HepG2 (cell line): Measurements from ENCODE around the gene MLLT10. TPM values are rescaled to one million over a fixed set of nuclear protein-coding genes. Genes with fewer than 3 reads are reported as not detected.

Experiments used
- BRD4 ChIP-seq: sonication (generic); formaldehyde crosslinking; IDR thresholded peaks from 2 replicates; pipeline ENCODE4 v1.4.0; 2020; ENCODE audit warnings: missing genetic modification reagents
- ESRRA ChIP-seq: sonication (generic); formaldehyde crosslinking; IDR thresholded peaks from 2 replicates; pipeline ENCODE4 v1.5.1; 2020; ENCODE audit warnings: mild to moderate bottlenecking, low read depth, missing genetic modification reagents
- IRF2 ChIP-seq: IDR thresholded peaks from 2 replicates; pipeline ENCODE4 v1.6.1; 2018; ENCODE audit warnings: missing genetic modification reagents, missing compliant biosample characterization
- NAIF1 ChIP-seq: sonication (generic); formaldehyde crosslinking; IDR thresholded peaks from 2 replicates; pipeline ENCODE4 v1.5.0; 2020; ENCODE audit warnings: mild to moderate bottlenecking, missing genetic modification reagents, borderline replicate concordance
- NFATC3 ChIP-seq: sonication (generic); formaldehyde crosslinking; IDR thresholded peaks from 2 replicates; pipeline ENCODE4 v1.5.1; 2020; ENCODE audit warnings: mild to moderate bottlenecking, missing genetic modification reagents
- NFYB ChIP-seq: sonication (generic); formaldehyde crosslinking; IDR thresholded peaks from 2 replicates; pipeline ENCODE4 v1.4.0; 2020; ENCODE audit warnings: missing genetic modification reagents
- NR2F6 ChIP-seq, 2 experiments: IDR thresholded peaks; 2 replicates each; pipeline ENCODE4 v1.6.1; 2016; ENCODE audit warnings: antibody characterized with exemption in 1 of 2, mild to moderate bottlenecking in 1 of 2
- PAF1 ChIP-seq: IDR thresholded peaks from 2 replicates; pipeline ENCODE4 v1.6.1; 2016; ENCODE audit warnings: missing genetic modification reagents, missing compliant biosample characterization
- SATB2 ChIP-seq: sonication (generic); formaldehyde crosslinking; IDR thresholded peaks from 2 replicates; pipeline ENCODE4 v1.5.0; 2020; ENCODE audit warnings: missing genetic modification reagents
- SNAPC2 ChIP-seq: sonication (generic); formaldehyde crosslinking; IDR thresholded peaks from 2 replicates; pipeline ENCODE4 v1.8.1; 2022; ENCODE audit warnings: mild to moderate bottlenecking, missing genetic modification reagents
- ZNF329 ChIP-seq: sonication (generic); formaldehyde crosslinking; IDR thresholded peaks from 2 replicates; pipeline ENCODE4 v1.9.0; 2021; ENCODE audit warnings: low read depth, mild to moderate bottlenecking, missing genetic modification reagents
- ZNF772 ChIP-seq: sonication (generic); formaldehyde crosslinking; IDR thresholded peaks from 2 replicates; pipeline ENCODE4 v1.5.0; 2020; ENCODE audit warnings: mild to moderate bottlenecking, missing genetic modification reagents
- ZSCAN20 ChIP-seq: sonication (generic); formaldehyde crosslinking; IDR thresholded peaks from 2 replicates; pipeline ENCODE4 v1.4.0; 2020; ENCODE audit warnings: missing genetic modification reagents, mild to moderate bottlenecking, borderline replicate concordance
- polyA plus RNA-seq, 8 experiments: library from polyadenylated mRNA; depleted of rRNA in 3 of 8; stranded (reverse) in 7 of 8; unstranded in 1 of 8; fragments of >200 nt; fragmentation: Illumina TruSeq in 4 of 8; extraction: Trizol in 4 of 8; gene quantifications; 2 replicates each; pipeline versions ENCODE4 v1.2.1 to v1.2.3, GENCODE V29; 2011 to 2016; ENCODE audit warnings: low read depth in 4 of 8, missing spikeins in 1 of 8, mixed read lengths in 1 of 8; ENCODE audit not compliant: insufficient read depth in 1 of 8
- total RNA-seq, 5 experiments: library from RNA; depleted of rRNA; stranded (reverse); fragments of >200 nt; fragmentation: Illumina TruSeq; extraction: Trizol; gene quantifications; 2 replicates each; pipeline ENCODE4 v1.2.3, GENCODE V29; 2016; ENCODE audit warnings: low read depth in 1 of 5
- TF ChIP-seq, protein P1 (sequence below), 2 experiments: sonication (generic) in 1 of 2; formaldehyde crosslinking in 1 of 2; IDR thresholded peaks; 2 replicates each; pipeline versions ENCODE4 v1.5.1 to v1.6.1; 2011 to 2020; ENCODE audit warnings: borderline replicate concordance in 1 of 2, low read depth in 1 of 2, low read length in 1 of 2, mild to moderate bottlenecking in 1 of 2, missing genetic modification reagents in 1 of 2, moderate library complexity in 1 of 2
- TF ChIP-seq, protein P2 (sequence below): sonication (generic); formaldehyde crosslinking; IDR thresholded peaks from 2 replicates; pipeline ENCODE4 v1.5.0; 2020; ENCODE audit warnings: mild to moderate bottlenecking, missing genetic modification reagents, borderline replicate concordance
- TF ChIP-seq, protein P3 (sequence below): sonication (generic); formaldehyde crosslinking; IDR thresholded peaks from 2 replicates; pipeline ENCODE4 v1.5.0; 2020; ENCODE audit warnings: mild to moderate bottlenecking, missing genetic modification reagents
- TF ChIP-seq, protein P4 (sequence below): sonication (generic); formaldehyde crosslinking; IDR thresholded peaks from 2 replicates; pipeline ENCODE4 v1.5.0; 2020; ENCODE audit warnings: missing genetic modification reagents
- TF ChIP-seq, protein P5 (sequence below): sonication (generic); formaldehyde crosslinking; IDR thresholded peaks from 2 replicates; pipeline ENCODE4 v1.4.0; 2020; ENCODE audit warnings: missing genetic modification reagents

MLLT10 gene
- total and polyA plus RNA-seq, 2 of the 13 experiments (the other 11 are each of a cell fraction or from before 2014, with no cell fraction given), result 51.3 to 84.1 TPM

DNA sequence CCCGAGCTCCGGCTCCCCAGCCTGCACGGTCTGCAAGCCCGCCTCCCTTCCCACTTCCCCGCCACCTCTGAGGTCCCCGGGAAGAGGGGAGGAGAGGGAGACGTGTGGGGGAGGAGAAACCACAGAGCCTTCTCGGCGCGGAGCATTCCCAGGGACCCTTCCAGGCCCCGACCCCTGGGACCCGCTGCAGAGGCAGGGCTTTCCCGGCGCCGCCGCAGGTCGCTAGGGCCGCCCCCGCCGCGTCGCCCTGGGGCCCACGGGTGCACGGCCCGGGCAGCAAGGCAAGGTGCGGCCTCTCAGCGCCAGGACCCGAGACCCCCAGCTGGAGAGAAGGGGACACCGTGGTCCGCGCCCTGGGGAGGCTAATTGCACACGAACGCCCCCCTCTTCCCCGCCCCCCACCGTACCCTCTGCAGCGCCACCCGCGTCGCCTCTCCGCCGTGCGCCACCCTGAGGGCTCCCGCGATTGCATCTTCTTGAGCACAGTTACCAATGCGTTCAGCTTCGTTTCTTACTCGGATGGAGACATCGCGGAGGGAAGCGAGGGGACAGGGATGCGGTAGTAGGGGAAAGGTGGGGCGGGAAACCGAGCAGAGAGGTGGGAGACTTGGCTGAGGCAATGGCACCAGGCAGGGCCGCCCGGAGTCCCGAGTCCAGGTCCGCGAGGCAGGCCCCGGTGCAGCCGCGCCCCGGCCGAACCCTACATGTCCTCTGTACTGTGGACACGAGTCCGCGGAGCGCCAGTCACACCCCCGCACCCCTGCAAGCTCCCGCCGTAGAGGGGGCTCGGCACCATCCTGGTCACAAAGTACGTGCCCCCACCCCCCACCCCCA, 37.5 kb upstream of the MLLT10 start (continued):
- TF ChIP-seq SATB2 (CRISPR knock-in tag) (no peak; the same call in none of the 2 replicates), PAF1 (CRISPR knock-in tag) (peak; percentile 11), BRD4 (CRISPR knock-in tag) (peak; percentile 23; the same call in 1 of the 2 replicates), NFATC3 (CRISPR knock-in tag) (0 out of 2 replicates have a peak, but pooled peaks have one; percentile 81), SNAPC2 (CRISPR knock-in tag) (no peak), NR2F6 (IDR thresholded peaks at IDR 0.05) (no peak), NR2F6 (CRISPR knock-in tag; IDR thresholded peaks at IDR 0.05) (no peak), NAIF1 (CRISPR knock-in tag) (peak; percentile 56; the same call in 1 of the 2 replicates), ZSCAN20 (CRISPR knock-in tag) (no peak), ESRRA (peak; percentile 53; the same call in 1 of the 2 replicates), IRF2 (no peak), NFYB (CRISPR knock-in tag) (no peak), ZNF772 (CRISPR knock-in tag) (no peak; the same call in 1 of the 2 replicates), ZNF329 (CRISPR knock-in tag) (peak; percentile 88)
- TF ChIP-seq, protein P1, sequence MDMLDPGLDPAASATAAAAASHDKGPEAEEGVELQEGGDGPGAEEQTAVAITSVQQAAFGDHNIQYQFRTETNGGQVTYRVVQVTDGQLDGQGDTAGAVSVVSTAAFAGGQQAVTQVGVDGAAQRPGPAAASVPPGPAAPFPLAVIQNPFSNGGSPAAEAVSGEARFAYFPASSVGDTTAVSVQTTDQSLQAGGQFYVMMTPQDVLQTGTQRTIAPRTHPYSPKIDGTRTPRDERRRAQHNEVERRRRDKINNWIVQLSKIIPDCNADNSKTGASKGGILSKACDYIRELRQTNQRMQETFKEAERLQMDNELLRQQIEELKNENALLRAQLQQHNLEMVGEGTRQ (IDR thresholded peaks at IDR 0.05; ENCODE audit: low read depth, low read length), result no peak
- TF ChIP-seq, protein P1 (CRISPR knock-in tag; IDR thresholded peaks at IDR 0.05; ENCODE audit: borderline replicate concordance), result no peak
- TF ChIP-seq, protein P2, sequence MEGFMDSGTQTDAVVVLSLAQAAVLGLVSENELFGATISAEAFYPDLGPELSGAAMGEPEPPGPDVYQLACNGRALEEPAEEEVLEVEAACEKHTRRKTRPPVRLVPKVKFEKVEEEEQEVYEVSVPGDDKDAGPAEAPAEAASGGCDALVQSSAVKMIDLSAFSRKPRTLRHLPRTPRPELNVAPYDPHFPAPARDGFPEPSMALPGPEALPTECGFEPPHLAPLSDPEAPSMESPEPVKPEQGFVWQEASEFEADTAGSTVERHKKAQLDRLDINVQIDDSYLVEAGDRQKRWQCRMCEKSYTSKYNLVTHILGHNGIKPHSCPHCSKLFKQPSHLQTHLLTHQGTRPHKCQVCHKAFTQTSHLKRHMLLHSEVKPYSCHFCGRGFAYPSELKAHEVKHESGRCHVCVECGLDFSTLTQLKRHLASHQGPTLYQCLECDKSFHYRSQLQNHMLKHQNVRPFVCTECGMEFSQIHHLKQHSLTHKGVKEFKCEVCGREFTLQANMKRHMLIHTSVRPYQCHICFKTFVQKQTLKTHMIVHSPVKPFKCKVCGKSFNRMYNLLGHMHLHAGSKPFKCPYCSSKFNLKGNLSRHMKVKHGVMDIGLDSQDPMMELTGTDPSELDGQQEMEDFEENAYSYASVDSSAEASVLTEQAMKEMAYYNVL, result no peak; the same call in none of the 2 replicates
- TF ChIP-seq, protein P3, sequence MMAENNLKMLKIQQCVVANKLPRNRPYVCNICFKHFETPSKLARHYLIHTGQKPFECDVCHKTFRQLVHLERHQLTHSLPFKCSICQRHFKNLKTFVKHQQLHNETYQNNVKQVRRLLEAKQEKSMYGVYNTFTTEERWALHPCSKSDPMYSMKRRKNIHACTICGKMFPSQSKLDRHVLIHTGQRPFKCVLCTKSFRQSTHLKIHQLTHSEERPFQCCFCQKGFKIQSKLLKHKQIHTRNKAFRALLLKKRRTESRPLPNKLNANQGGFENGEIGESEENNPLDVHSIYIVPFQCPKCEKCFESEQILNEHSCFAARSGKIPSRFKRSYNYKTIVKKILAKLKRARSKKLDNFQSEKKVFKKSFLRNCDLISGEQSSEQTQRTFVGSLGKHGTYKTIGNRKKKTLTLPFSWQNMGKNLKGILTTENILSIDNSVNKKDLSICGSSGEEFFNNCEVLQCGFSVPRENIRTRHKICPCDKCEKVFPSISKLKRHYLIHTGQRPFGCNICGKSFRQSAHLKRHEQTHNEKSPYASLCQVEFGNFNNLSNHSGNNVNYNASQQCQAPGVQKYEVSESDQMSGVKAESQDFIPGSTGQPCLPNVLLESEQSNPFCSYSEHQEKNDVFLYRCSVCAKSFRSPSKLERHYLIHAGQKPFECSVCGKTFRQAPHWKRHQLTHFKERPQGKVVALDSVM (CRISPR knock-in tag), result 0 out of 2 replicates have a peak, but pooled peaks have one; percentile 34
- TF ChIP-seq, protein P4, sequence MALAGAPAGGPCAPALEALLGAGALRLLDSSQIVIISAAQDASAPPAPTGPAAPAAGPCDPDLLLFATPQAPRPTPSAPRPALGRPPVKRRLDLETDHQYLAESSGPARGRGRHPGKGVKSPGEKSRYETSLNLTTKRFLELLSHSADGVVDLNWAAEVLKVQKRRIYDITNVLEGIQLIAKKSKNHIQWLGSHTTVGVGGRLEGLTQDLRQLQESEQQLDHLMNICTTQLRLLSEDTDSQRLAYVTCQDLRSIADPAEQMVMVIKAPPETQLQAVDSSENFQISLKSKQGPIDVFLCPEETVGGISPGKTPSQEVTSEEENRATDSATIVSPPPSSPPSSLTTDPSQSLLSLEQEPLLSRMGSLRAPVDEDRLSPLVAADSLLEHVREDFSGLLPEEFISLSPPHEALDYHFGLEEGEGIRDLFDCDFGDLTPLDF (CRISPR knock-in tag), result no peak
- TF ChIP-seq, protein P5, sequence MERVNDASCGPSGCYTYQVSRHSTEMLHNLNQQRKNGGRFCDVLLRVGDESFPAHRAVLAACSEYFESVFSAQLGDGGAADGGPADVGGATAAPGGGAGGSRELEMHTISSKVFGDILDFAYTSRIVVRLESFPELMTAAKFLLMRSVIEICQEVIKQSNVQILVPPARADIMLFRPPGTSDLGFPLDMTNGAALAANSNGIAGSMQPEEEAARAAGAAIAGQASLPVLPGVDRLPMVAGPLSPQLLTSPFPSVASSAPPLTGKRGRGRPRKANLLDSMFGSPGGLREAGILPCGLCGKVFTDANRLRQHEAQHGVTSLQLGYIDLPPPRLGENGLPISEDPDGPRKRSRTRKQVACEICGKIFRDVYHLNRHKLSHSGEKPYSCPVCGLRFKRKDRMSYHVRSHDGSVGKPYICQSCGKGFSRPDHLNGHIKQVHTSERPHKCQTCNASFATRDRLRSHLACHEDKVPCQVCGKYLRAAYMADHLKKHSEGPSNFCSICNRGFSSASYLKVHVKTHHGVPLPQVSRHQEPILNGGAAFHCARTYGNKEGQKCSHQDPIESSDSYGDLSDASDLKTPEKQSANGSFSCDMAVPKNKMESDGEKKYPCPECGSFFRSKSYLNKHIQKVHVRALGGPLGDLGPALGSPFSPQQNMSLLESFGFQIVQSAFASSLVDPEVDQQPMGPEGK (CRISPR knock-in tag), result peak; percentile 86; the same call in 1 of the 2 replicates
